ENCODE measurements around the gene GNAO1.

The GNAO1 gene

GRCh38 chr16:56295739-56296527 lies 104.6 kb downstream of the GNAO1 start:
- DNase-seq, result no peak

GRCh38 chr16:56297684-56298083 lies 106.4 kb downstream of the GNAO1 start:
- DNase-seq, result no peak

GRCh38 chr16:56298116-56298515 lies 106.8 kb downstream of the GNAO1 start:
- no peak for DNase-seq

GRCh38 chr16:56298948-56299596 lies 107.8 kb downstream of the GNAO1 start:
- DNase-seq, result no peak

- no peak for DNase-seq
Observed at GRCh38 chr16:56300242-56300623, 108.9 kb downstream of the GNAO1 start.

- DNase-seq, result no peak
Observed at GRCh38 chr16:56300891-56301850, 109.9 kb downstream of the GNAO1 start.

GRCh38 chr16:56302506-56302905 lies 111.2 kb downstream of the GNAO1 start:
- no peak for DNase-seq

- DNase-seq, result no peak
Observed at GRCh38 chr16:56303066-56303715, 111.9 kb downstream of the GNAO1 start.

- DNase-seq, result no peak
Observed at GRCh38 chr16:56303880-56304279, 112.6 kb downstream of the GNAO1 start.

- DNase-seq, result no peak
Observed at GRCh38 chr16:56305956-56306565, 114.8 kb downstream of the GNAO1 start.

GRCh38 chr16:56306690-56307533 lies 115.6 kb downstream of the GNAO1 start:
- no peak for DNase-seq

- no peak for DNase-seq
Observed at GRCh38 chr16:56307534-56307873, 116.2 kb downstream of the GNAO1 start.

- no peak for DNase-seq
Observed at GRCh38 chr16:56309008-56309407, 117.7 kb downstream of the GNAO1 start.

- no peak for DNase-seq
Observed at GRCh38 chr16:56310690-56311089, 119.4 kb downstream of the GNAO1 start.

- no peak for DNase-seq
Observed at GRCh38 chr16:56311208-56312027, 120.1 kb downstream of the GNAO1 start.

- no peak for DNase-seq
Observed at GRCh38 chr16:56312028-56312300, 120.7 kb downstream of the GNAO1 start.

- DNase-seq, result no peak
Observed at GRCh38 chr16:56312556-56312955, 121.3 kb downstream of the GNAO1 start.

GRCh38 chr16:56314244-56314850 lies 123.1 kb downstream of the GNAO1 start:
- no peak for DNase-seq

- no peak for DNase-seq
Observed at GRCh38 chr16:56315955-56316354, 124.7 kb downstream of the GNAO1 start.

GRCh38 chr16:56316545-56316944 lies 125.3 kb downstream of the GNAO1 start:
- DNase-seq, result no peak
